ENCODE data around the gene NEK4. TPM values are rescaled to one million over a fixed set of nuclear protein-coding genes. Genes with fewer than 3 reads are reported as not detected.

NEK4 gene
- total and polyA plus RNA-seq, 10 of the 15 experiments (the other 5 are each of a cell fraction or from before 2014, with no cell fraction given): 7.0 to 29.1 (median 16.4) TPM

GRCh38 chr3:52685285-52685708 is 85.4 kb downstream of the NEK4 start (continued):
- no peak for TF ChIP-seq REST (IDR thresholded peaks at IDR 0.05; ENCODE audit: low read depth, low read length)
- 0 out of 2 replicates have a peak, but pooled peaks have one; percentile 28 for TF ChIP-seq TCF3 (IDR thresholded peaks at IDR 0.05; ENCODE audit: borderline replicate concordance, insufficient read depth, low read depth, low read length)
- TF ChIP-seq MYB (IDR thresholded peaks at IDR 0.05; ENCODE audit: borderline replicate concordance, low read depth, low read length): no peak
- TF ChIP-seq NBN (IDR thresholded peaks at IDR 0.05): peak; percentile 12
- TF ChIP-seq CUX1 (IDR thresholded peaks at IDR 0.05; ENCODE audit: insufficient replicate concordance, low read depth, low read length): no peak
- TF ChIP-seq SMAD5 (IDR thresholded peaks at IDR 0.05; ENCODE audit: low read depth): no peak
- TF ChIP-seq GABPA (IDR thresholded peaks at IDR 0.05; ENCODE audit: low read depth): no peak
- TF ChIP-seq ZNF24 (IDR thresholded peaks at IDR 0.05): no peak
- TF ChIP-seq CREB1 (IDR thresholded peaks at IDR 0.05; ENCODE audit: low read depth): 0 out of 2 replicates have a peak, but pooled peaks have one; percentile 54
- peak; percentile 51 to 64; a peak in 1 of 4 replicates for TF ChIP-seq IKZF2 (IDR thresholded peaks at IDR 0.05)
- no peak; the same call in 1 of the 2 replicates for TF ChIP-seq ELK1 (IDR thresholded peaks at IDR 0.05; ENCODE audit: low read depth, low read length)
- no peak for TF ChIP-seq SRF (IDR thresholded peaks at IDR 0.05; ENCODE audit: low read depth in 2 of 2, low read length in 2 of 2)
- TF ChIP-seq BMI1 (IDR thresholded peaks at IDR 0.05; ENCODE audit: borderline replicate concordance): no peak
- no peak for TF ChIP-seq EZH2 (IDR thresholded peaks at IDR 0.05; ENCODE audit: borderline replicate concordance, control insufficient read depth, low read depth, low read length)
- peak; percentile 65 for TF ChIP-seq EED (IDR thresholded peaks at IDR 0.05; ENCODE audit: low read depth)
- no peak for TF ChIP-seq IRF5 (IDR thresholded peaks at IDR 0.05; ENCODE audit: borderline replicate concordance)
- no peak for TF ChIP-seq STAT3 (IDR thresholded peaks at IDR 0.05; ENCODE audit: low read depth, low read length)
- peak; percentile 38; the same call in 1 of the 2 replicates for TF ChIP-seq POLR2AphosphoS5 (IDR thresholded peaks at IDR 0.05; ENCODE audit: low read length)
- TF ChIP-seq ATF7 (IDR thresholded peaks at IDR 0.05; ENCODE audit: low read depth): peak; percentile 14; the same call in 1 of the 2 replicates
- no peak; the same call in 1 of the 2 replicates for TF ChIP-seq MXI1 (IDR thresholded peaks at IDR 0.05; ENCODE audit: low read depth, low read length)
- TF ChIP-seq RAD21 (IDR thresholded peaks at IDR 0.05; ENCODE audit: insufficient read depth, low read depth, low read length): no peak

Measured in GM12878 (cell line).